SIG-M5 treated with dmso at 0.1 percent for 504 hours (cell line): ENCODE data around the gene C1QA.
"Not testable (repeated sequence)": the region's sequence is repeated elsewhere in the genome, so short reads cannot be mapped to it uniquely, and the experiment has no call there.

Source experiments
- DNase-seq: peaks from one replicate; lab custom pipeline; 2025; ENCODE audit not compliant: unreplicated experiment; lab: John Stamatoyannopoulos, UW

Gene C1QA

GRCh38 chr1:22639286-22639685 lies 2.9 kb downstream of the C1QA start:
- DNase-seq, result no peak

- DNase-seq, result no peak
These were observed 4.8 kb downstream of the C1QA start for GRCh38 chr1:22641247-22641646.

DNA sequence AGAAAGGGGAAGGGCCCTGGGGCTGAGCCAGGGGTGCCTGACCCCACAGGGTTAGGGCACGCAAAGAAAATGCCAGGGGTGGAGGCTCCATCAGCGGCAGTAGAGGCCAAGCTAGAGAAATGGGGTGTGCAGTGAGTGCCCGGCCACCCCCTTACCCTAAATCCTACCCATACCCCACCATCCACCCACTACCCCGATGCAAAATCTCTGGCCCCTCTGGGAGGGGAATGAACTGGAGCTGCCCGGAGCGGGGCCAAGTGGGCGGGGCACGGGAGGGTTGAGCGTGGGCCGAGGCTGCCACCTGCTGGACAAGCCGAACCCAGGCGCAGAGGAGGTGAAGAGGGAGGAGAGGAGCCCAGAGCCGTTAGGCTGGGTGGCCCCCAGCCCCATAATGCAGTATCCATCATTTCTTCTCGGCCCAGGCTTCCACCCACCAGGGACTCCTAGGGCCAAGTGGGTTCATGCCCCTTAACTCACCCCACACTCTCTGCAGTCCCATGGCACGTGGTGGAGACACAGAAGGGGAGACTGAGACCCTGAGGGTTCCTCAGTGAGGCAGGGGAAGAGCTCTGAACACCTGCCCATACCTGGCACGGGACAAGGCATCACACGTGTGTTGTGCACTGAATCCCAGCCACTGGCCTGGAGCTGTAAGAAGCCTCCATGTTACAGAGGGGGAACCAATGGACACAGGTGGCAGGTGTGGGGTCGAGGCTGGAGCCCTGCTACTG lies 5.6 kb downstream of the C1QA start:
- DNase-seq, result peak; percentile 45

DNA sequence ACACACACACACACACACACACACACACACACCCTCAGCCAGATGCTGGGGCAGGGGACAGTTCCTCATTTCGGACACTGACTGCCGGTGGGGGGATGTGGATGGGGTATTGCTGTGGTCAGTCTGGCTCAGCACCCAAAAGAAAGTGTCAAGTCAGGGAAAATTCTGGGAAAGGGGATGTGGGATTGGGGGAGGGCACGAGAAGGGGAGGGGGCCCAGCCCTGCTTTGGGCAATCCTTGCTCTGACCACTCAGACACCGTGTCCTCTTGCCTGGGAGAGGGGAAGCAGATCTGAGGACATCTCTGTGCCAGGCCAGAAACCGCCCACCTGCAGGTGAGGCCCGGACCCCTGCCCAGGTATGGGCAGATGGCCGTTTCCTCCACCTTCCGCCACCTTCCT lies 7.0 kb downstream of the C1QA start, which contains the start of gene C1QC:
Gene C1QC (plus strand): TSS at position 253 of the 400 bp plus-strand sequence. CDS start 391 bp downstream, outside the sequence.
- DNase-seq, result no peak

GRCh38 chr1:22643928-22644327 lies 7.5 kb downstream of the C1QA start:
- no peak for DNase-seq

DNA sequence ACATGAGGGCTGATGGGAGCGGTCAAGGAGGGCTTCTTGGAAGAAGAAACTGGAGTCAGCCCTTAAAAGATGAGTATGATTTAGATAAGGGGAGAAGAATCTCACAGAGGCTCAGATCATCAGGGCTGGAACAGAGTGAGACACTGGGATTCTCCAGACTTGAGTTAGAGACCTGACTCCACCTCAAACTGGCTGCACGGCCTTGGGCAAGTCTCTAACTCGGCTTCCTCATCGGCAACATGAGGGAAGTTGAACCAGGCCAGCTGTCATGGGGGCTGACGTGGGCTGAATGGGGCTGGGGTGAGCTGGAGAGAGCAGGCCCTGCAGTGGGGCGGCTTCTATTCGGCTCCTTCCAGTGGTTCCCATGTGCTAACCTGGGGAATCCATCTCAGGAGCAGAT lies 9.5 kb downstream of the C1QA start:
- no peak for DNase-seq

DNA sequence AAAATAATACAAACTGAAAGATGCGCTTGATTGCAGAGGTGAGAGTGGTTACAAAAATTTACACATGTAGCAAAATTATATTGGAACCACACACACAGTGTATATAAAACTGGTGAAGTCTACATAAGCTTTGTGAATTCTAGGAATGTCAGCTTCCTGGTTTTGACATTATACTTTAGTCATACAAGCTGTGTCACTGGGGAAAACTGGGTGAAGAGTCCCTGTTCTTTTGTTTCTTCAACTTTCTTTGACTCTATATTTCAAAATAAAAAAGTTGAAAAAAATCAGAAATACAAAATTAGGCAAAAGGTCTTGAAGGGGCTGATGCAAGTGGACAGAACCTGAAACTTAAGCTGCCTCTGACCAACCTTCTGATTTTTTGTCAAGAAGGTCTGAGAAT lies 10.0 kb downstream of the C1QA start:
- DNase-seq, result no peak

GRCh38 chr1:22650089-22650693 lies 13.8 kb downstream of the C1QA start:
- DNase-seq, result no peak

DNA sequence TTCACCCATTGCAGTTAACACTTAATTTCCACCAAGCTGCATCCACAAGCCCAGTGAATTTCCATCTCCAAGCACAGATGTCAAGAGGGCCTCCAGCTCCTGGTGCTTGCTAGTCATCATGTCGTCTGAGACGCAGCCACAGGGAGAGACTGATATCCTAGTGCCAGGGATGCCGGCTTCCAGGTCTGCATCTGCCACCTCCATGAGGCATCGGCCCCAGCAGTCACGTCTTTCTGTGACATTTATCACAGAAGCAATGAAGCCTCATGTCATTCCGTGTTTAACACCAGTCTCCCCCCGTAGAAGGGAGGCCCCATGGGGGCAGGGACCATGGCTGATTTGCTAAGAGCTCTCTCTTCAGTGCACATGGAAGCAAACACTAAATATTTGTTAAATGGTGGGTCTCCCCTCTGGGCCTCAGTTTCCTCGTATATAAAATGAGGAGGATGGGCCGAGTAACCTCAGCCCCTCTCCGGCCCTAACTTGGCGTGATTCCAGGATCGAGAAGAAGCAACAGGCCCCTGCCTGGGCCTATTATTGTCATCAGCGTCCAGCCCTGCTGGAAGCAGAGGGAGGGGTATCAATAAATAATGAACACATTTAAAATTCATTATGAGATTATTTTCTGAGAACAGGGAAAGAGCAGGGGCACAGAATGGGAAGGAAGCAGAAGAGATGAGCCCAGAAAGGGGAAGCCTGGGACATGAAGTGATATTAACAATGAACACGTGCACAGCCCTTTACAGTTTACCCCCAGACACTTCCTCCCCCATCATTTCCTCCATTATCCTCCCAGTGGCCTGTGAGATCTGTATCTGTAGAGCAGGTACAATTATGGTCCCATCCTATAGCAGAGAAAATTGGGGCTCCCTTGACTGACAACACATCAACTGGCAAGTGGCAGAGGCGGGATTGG lies 15.8 kb downstream of the C1QA start:
- DNase-seq, result no peak

DNA sequence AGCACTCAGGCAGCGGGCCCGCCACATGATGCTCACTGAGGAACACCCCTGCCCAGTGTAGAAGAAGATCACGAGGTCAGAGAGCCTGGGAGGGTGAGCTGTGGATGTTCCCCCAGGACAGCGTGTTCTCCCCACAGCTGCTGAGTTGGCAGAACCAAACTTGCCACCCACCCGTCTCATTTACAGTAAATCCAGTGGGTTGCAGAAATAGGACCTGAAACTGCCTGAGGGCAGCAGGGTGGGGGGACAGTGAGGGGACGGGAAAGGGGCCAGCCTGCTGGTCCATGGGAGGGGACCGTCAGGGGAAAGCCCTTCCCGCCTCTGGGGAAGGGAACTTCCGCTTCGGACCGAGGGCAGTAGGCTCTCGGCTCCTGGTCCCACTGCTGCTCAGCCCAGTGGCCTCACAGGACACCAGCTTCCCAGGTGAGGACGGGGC lies 16.5 kb downstream of the C1QA start, which contains the start of gene C1QB:
Gene C1QB (plus strand): TSS at position 356 of the 436 bp plus-strand sequence. CDS start 6,227 bp downstream, outside the sequence.
- no peak for DNase-seq

DNA sequence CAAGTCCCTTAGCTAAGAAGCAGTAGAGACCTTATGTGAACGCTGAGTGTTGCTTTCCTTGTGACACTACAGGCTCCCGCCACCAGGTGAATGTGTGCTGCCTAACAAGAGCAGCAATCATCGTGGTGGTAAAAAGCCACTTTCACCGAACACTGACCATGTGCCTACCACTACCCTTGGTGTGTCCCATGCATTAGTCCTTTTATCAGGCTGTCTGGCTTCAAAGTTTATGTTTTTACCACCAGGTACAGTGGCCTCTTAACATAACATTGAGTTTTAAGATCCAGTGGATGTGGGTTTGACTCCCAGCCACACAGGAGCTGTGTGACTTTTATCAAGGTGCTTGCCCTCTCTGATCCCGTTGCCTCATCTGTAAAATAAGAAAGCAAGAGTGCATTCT lies 18.3 kb downstream of the C1QA start:
- DNase-seq, result no peak

GRCh38 chr1:22658385-22659163 lies 22.1 kb downstream of the C1QA start:
- no peak for DNase-seq

DNA sequence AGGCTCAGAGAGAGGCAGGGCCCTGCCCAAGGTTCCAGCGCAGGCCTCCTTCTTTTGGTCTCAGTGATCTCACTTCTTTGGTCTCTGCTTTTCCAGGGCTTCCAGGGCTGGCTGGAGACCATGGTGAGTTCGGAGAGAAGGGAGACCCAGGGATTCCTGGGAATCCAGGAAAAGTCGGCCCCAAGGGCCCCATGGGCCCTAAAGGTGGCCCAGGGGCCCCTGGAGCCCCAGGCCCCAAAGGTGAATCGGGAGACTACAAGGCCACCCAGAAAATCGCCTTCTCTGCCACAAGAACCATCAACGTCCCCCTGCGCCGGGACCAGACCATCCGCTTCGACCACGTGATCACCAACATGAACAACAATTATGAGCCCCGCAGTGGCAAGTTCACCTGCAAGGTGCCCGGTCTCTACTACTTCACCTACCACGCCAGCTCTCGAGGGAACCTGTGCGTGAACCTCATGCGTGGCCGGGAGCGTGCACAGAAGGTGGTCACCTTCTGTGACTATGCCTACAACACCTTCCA lies 24.4 kb downstream of the C1QA start:
- DNase-seq, result no peak

- no peak for DNase-seq
These were observed 25.5 kb downstream of the C1QA start for GRCh38 chr1:22661880-22662279.

DNA sequence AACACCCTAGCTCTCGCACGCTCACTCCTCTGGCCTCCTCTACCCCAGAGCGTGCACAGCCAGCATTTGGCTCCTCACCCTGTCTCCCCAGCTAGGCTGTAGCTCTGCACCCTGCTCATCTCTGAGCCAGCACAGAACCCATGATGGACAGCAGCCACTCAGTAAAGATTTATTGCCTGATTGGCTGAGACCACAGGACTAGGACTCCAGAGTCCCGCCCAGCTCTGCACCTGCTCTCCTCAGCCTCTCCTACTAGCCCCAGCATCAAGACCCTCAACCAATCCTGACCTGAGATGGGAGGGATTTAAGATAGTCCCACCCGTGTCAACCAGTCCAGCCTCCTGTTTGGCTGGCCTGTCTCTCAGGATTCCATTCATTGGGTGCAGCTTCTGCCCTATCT lies 25.9 kb downstream of the C1QA start:
- DNase-seq, result no peak

GRCh38 chr1:22662986-22663408 lies 26.6 kb downstream of the C1QA start:
- no peak for DNase-seq

- DNase-seq, result no peak
These were observed 29.3 kb downstream of the C1QA start for GRCh38 chr1:22665752-22666151.

DNA sequence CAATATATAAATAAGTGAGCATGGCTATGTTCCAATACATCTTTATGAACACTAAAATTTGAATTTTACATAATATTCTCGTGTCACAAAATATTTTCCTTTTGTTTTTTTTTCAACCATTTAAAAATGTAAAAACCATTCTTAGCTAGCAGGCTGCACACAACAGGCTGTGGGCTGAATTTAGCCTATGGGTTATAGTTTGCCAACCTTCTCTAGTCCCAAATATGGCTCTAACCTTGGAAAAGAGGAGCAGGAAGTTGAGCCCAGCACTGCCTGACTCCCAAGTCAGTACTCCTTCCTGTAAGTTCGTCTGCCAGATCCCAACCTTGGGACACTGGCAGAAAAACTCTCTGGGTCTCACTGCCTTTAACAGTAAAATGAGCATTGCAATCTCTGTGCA lies 30.0 kb downstream of the C1QA start:
- no peak for DNase-seq

DNA sequence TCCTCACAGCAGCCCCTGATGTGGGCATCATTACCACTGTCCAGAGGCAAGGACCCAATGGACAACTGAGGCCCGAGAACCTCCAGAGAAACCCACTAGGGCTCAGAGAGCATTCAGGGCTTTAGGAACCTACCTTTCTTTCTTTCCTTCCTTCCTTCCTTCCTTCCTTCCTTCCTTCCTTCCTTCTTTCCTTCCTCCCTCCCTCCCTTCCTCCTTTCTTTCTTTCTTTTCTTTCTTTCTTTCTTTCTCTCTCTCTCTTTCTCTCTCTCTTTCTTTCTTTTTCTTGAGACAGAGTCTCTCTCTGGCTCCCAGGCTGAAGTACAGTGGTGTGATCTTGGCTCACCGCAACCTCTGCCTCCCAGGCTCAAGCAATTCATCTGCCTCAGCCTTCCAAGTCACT lies 32.4 kb downstream of the C1QA start:
- not testable (repeated sequence) for DNase-seq

DNA sequence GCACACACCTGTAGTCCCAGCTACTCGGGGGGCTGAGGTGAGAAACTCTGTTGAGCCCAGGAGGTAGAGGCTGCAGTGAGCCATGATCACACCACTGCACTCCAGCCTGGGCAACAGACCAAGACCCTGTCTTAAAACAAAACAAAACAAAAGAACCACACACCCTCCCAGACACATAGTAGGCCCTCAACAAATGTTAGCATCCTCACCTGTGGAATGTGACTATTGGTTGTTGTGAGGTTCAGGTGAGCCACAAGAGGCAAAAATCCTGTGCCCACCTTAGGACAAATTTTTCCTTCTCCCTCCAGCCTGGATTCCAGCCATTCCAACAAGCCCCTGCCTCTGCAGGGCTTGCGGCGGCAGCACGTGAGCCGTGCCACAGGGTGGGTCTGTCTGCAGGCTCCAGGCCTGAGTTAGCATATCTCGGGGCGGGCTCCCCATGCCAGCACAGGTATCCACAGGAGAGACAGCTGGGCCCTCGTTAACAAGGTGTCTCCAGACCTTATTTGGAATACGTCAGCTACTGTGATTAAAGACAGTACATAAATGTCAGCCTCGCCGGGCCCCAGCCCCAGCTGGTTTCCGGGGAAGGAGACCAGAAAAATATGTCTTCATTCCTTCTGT lies 34.0 kb downstream of the C1QA start:
- DNase-seq, result no peak
